Natural killer cell (primary cell): ENCODE measurements around the gene MYCBP. TPM values are rescaled to one million over a fixed set of nuclear protein-coding genes. Genes with fewer than 3 reads are reported as not detected.

ENCODE experiments used
- ATAC-seq, 3 donors: fragments of 150-1000 bp in 2 of 3; fragments of 200-7000 bp in 1 of 3; cut with Tn5 transposase; 1 replicate in 1 of 3; 2 replicates in 2 of 3; pipeline ENCODE4 v1.10.0; 2021; ENCODE audit warnings: mild to moderate bottlenecking in 2 of 3, moderate library complexity in 2 of 3
- DNase-seq, 2 donors: peaks; one replicate each; pipeline versions ENCODE4 v3.0.0 to v3.0.0-alpha.2; 2013 to 2021; ENCODE audit warnings: mixed read lengths in 1 of 2
- H3K27ac ChIP-seq: one replicate; pipeline ENCODE4 v1.5.1; 2013; ENCODE audit warnings: mild to moderate bottlenecking, low read length
- H3K27me3 ChIP-seq: one replicate; pipeline ENCODE4 v1.6.1; 2013; ENCODE audit warnings: low read length; ENCODE audit not compliant: control insufficient read depth, insufficient read depth
- H3K36me3 ChIP-seq: one replicate; pipeline ENCODE4 v1.6.1; 2013; ENCODE audit warnings: low read length; ENCODE audit not compliant: control insufficient read depth, insufficient read depth
- H3K4me1 ChIP-seq: one replicate; pipeline ENCODE4 v1.6.1; 2013; ENCODE audit warnings: low read length; ENCODE audit not compliant: control insufficient read depth, insufficient read depth
- H3K4me3 ChIP-seq: one replicate; pipeline ENCODE4 v1.5.1; 2013; ENCODE audit warnings: low read length
- H3K9me3 ChIP-seq: one replicate; pipeline ENCODE4 v1.6.1; 2013; ENCODE audit warnings: low read length; ENCODE audit not compliant: control insufficient read depth, insufficient read depth
- H3K27ac Mint-ChIP-seq, 2 donors: one replicate each; pipeline ENCODE4 v1.8.0; 2022; ENCODE audit warnings: mild to moderate bottlenecking in 2 of 2, mixed read lengths in 2 of 2, moderate library complexity in 1 of 2
- H3K27me3 Mint-ChIP-seq, 2 donors: one replicate each; pipeline ENCODE4 v1.8.0; 2022; ENCODE audit warnings: low read depth in 2 of 2, mixed read lengths in 2 of 2
- H3K36me3 Mint-ChIP-seq: one replicate; pipeline ENCODE4 v1.8.0; 2022; ENCODE audit warnings: mixed read lengths
- H3K4me1 Mint-ChIP-seq, 2 donors: one replicate each; pipeline ENCODE4 v1.8.0; 2022; ENCODE audit warnings: mixed read lengths in 2 of 2
- H3K4me3 Mint-ChIP-seq: one replicate; pipeline ENCODE4 v1.8.0; 2022; ENCODE audit warnings: mild to moderate bottlenecking, moderate library complexity, mixed read lengths
- H3K9me3 Mint-ChIP-seq, 2 donors: one replicate each; pipeline ENCODE4 v1.8.0; 2022; ENCODE audit warnings: mixed read lengths in 2 of 2
- CTCF ChIP-seq: fragments of 200-600 bp; IDR thresholded peaks from one replicate; pipeline ENCODE4 v1.8.0; 2022; ENCODE audit warnings: antibody characterized with exemption
- WGBS: methylation state at CpG from one replicate; pipeline ENCODE4 v1.1.7; 2013; ENCODE audit warnings: missing lambda C conversion rate; ENCODE audit not compliant: insufficient coverage; 5-methylcytosine and 5-hydroxymethylcytosine counted together
- intact Hi-C: fragments of 100-400 bp; cut with micrococcal nuclease; formaldehyde crosslinking; loops from one replicate; pipeline ENCODE4 v1.14.2; 2022
- total RNA-seq, 4 donors: library from RNA; stranded (reverse); fragments of 120-200 nt in 1 of 4; gene quantifications; one replicate each; pipeline versions ENCODE4 v1.2.3 to v1.2.4, GENCODE V29; 2013 to 2022

The MYCBP gene
- 10 to 100 TPM in 1 of 3 donors, 1 to 10 TPM in 2; 5.7 to 11.4 (median 8.9) TPM for total RNA-seq
- 18.7 TPM for total RNA-seq (2013)

GRCh38 chr1:38873027-38873969, at the start of gene MYCBP:
Gene MYCBP, minus strand, starts transcription at chr1:38873348. Its CDS starts 43 bp downstream, at chr1:38873305.
- Histone ChIP-seq H3K4me3 (peak within 1 kb of the TSS; percentile 80), H3K27me3 (no peaks in the 10 kb centered on the region), H3K36me3 (no peaks in the 10 kb centered on the region), H3K27ac (peak within 1 kb of the TSS; percentile 65), H3K9me3 (no peaks in the 10 kb centered on the region), H3K4me1 (peaks cover 13% of the 10 kb centered on the region)
- Mint-ChIP-seq H3K27ac (peak within 1 kb of the TSS; percentile 84 to 89), H3K4me3 (peak within 1 kb of the TSS; percentile 89), H3K36me3 (no peaks in the 10 kb centered on the region), H3K27me3 (no peaks in the 10 kb centered on the region), H3K9me3 (no peaks in the 10 kb centered on the region), H3K4me1 (peaks cover 22 to 25% of the 10 kb centered on the region in 2 donors)
- under 1% methylated on average over 68 of the region's 69 CpGs for WGBS
- ATAC-seq: peak; percentile 98 to 99 (median 99)
- DNase-seq: peak; percentile 96 to 99
- TF ChIP-seq CTCF: no peak
- intact Hi-C loops: loop anchor here (1.0 to 5.0 kb wide), 2 partner anchors 14 to 154 kb away; partner anchors contain the start of genes NDUFS5 and RRAGC

GRCh38 chr1:38919130-38919529, 46.0 kb upstream of the MYCBP start:
- H3K27ac Mint-ChIP-seq: no peak overlapping the region
- no peaks in the 10 kb centered on the region for H3K36me3 Mint-ChIP-seq
- peaks cover 0 to 3% of the 10 kb centered on the region in 2 donors for H3K27me3 Mint-ChIP-seq
- intact Hi-C loops: no loop called here
- no peaks in the 10 kb centered on the region for H3K4me1 ChIP-seq
- H3K4me3 ChIP-seq: no peak overlapping the region
- H3K4me1 Mint-ChIP-seq: no peaks in the 10 kb centered on the region
- 95% methylated on average over 3 of the region's 3 CpGs for WGBS
- no peaks in the 10 kb centered on the region for H3K36me3 ChIP-seq
- no peaks in the 10 kb centered on the region for H3K27me3 ChIP-seq
- no peak overlapping the region for H3K4me3 Mint-ChIP-seq
- no peaks in the 10 kb centered on the region for H3K9me3 ChIP-seq
- no peak for TF ChIP-seq CTCF
- no peak for ATAC-seq
- no peak for DNase-seq
- H3K27ac ChIP-seq: no peak overlapping the region
- H3K9me3 Mint-ChIP-seq: no peaks in the 10 kb centered on the region

GRCh38 chr1:38918568-38918967, 45.4 kb upstream of the MYCBP start:
- intact Hi-C loops: no loop called here
- no peak overlapping the region for H3K4me3 ChIP-seq
- no peak overlapping the region for H3K27ac ChIP-seq
- Mint-ChIP-seq H3K9me3 (no peaks in the 10 kb centered on the region), H3K36me3 (no peaks in the 10 kb centered on the region), H3K27ac (no peak overlapping the region), H3K4me3 (no peak overlapping the region), H3K27me3 (peaks cover 0 to 3% of the 10 kb centered on the region in 2 donors), H3K4me1 (no peaks in the 10 kb centered on the region)
- H3K4me1 ChIP-seq: no peaks in the 10 kb centered on the region
- ATAC-seq (no peak), DNase-seq (no peak)
- no peaks in the 10 kb centered on the region for H3K27me3 ChIP-seq
- H3K9me3 ChIP-seq: no peaks in the 10 kb centered on the region
- no peaks in the 10 kb centered on the region for H3K36me3 ChIP-seq
- WGBS: 78% methylated on average over 5 of the region's 5 CpGs
- TF ChIP-seq CTCF: no peak
